ENCODE measurements around the gene CRACR2B. TPM values are rescaled to one million over a fixed set of nuclear protein-coding genes. Genes with fewer than 3 reads are reported as not detected.

Gene CRACR2B
- total and polyA plus RNA-seq, 2 of the 8 experiments (the other 6 are each of a cell fraction or from before 2014, with no cell fraction given) = 18.2 to 26.4 TPM

DNA sequence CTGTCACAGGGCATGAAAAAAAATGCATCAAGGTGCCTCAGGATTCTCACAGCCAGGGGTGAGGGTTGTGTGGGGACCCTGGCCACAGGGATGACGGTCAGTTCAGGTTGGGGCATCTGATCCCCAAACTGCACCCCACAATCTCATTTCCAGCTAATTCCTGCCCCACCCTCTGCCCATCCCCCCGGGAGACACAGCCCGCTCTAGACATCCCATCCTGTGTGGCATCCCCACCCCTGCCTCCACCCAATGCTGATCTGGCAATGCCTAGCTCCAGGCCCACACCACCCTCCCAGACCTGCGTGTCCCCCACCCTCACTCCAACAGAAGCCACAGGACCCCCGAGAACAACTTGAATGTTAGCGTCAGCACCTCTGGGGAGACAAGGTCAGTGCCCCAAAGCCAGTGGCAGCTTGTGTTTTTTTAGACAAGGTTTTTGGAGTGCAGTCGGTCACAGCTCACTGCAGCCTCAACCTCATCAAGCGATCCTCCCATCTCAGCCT lies 40.2 kb downstream of the CRACR2B start:
- no peak overlapping the region for H2AFZ ChIP-seq (ENCODE audit: low read length)
- H3K4ac ChIP-seq (replicated peaks; ENCODE audit: insufficient read length, low read depth, low read length) = no peak overlapping the region
- no peaks in the 10 kb centered on the region for H3K9me3 ChIP-seq (ENCODE audit: insufficient read depth in 2 of 2, low read depth in 1 of 2, low read length in 1 of 2)
- no peak overlapping the region for H4K91ac ChIP-seq (replicated peaks; ENCODE audit: insufficient read length, low read length)
- H3K79me2 ChIP-seq (ENCODE audit: control insufficient read depth in 1 of 2, insufficient read depth in 2 of 2, low read length in 2 of 2) = no peaks in the 10 kb centered on the region
- H3K56ac ChIP-seq (replicated peaks; ENCODE audit: insufficient read length, low read depth, low read length) = no peak overlapping the region
- H4K5ac ChIP-seq (ENCODE audit: insufficient read length, low read depth, low read length) = no peak overlapping the region
- H3K27ac ChIP-seq (ENCODE audit: low read depth, low read length) = no peak overlapping the region
- DNase-seq (ENCODE audit: low read depth in 1 of 2, low spot score in 2 of 2) (no peak), FAIRE-seq (no peak)
- no peak overlapping the region for H2BK15ac ChIP-seq (ENCODE audit: low read length)
- no peaks in the 10 kb centered on the region for H3K23me2 ChIP-seq (ENCODE audit: low read depth, low read length)
- peaks cover 0 to 4% (median 0%) of the 10 kb centered on the region in 4 experiments; a peak in 3 of 8 replicates for H3K36me3 ChIP-seq (ENCODE audit: control insufficient read depth in 2 of 4, insufficient read depth in 4 of 4, low read length in 3 of 4)
- no peak for TF ChIP-seq CHD2 (IDR thresholded peaks at IDR 0.05; ENCODE audit: low read length)
- TF ChIP-seq POLR2AphosphoS5 (IDR thresholded peaks at IDR 0.05; ENCODE audit: low read depth, low read length) = peak; percentile 28; the same call in 1 of the 2 replicates
- TF ChIP-seq RXRA (IDR thresholded peaks at IDR 0.05; ENCODE audit: insufficient read depth, low read depth, low read length) = no peak
- no peak for TF ChIP-seq KDM4A (IDR thresholded peaks at IDR 0.05; ENCODE audit: low read depth, low read length, severe bottlenecking)
- TF ChIP-seq POLR2A (IDR thresholded peaks at IDR 0.05; ENCODE audit: control extremely low read depth in 1 of 2, low read depth in 2 of 2, low read length in 2 of 2) = peak in 1 of 2 experiments; percentile 45; a peak in 1 of 3 replicates
- H3K4me2 ChIP-seq (ENCODE audit: insufficient read depth in 1 of 2, low read depth in 2 of 2, low read length in 2 of 2) = no peak overlapping the region
- no peaks in the 10 kb centered on the region for H3K27me3 ChIP-seq (replicated peaks in 1 of 4; ENCODE audit: control insufficient read depth in 3 of 4, extremely low read depth in 1 of 4, insufficient read depth in 3 of 4, low read length in 3 of 4)
- H3K4me1 ChIP-seq (replicated peaks in 1 of 4; ENCODE audit: control insufficient read depth in 3 of 4, insufficient read depth in 4 of 4, low read length in 3 of 4) = peaks cover 0 to 24% (median 18%) of the 10 kb centered on the region in 4 experiments; a peak in 6 of 7 replicates
- no peaks in the 10 kb centered on the region for H3K79me1 ChIP-seq (ENCODE audit: low read depth, low read length)
- H3K9ac ChIP-seq (replicated peaks in 1 of 4; ENCODE audit: extremely low read depth in 1 of 4, low read depth in 3 of 4, low read length in 3 of 4) = no peak overlapping the region
- no peak overlapping the region for H2BK5ac ChIP-seq (ENCODE audit: low read depth, low read length)
- no peak overlapping the region for H3K23ac ChIP-seq (ENCODE audit: insufficient read length)
- H3K14ac ChIP-seq (ENCODE audit: insufficient read length) = no peak overlapping the region
- no peak overlapping the region for H2BK20ac ChIP-seq (ENCODE audit: low read length)
- ChIA-PET CTCF (ENCODE audit: partially characterized antibody) (interaction anchor here (0.9 to 6.3 kb wide), 11 partner anchors 9 to 183 kb away, joined by 3 to 35 read pairs (median 4); no protein-coding TSS in a partner anchor), POLR2A (ENCODE audit: partially characterized antibody) (interaction anchor here (0.6 to 4.8 kb wide), 12 partner anchors 8 to 185 kb away, joined by 3 to 24 read pairs (median 4); no protein-coding TSS in a partner anchor)
- H3K18ac ChIP-seq (ENCODE audit: extremely low read depth, low read length) = no peak overlapping the region
- no peak overlapping the region for H2BK12ac ChIP-seq (ENCODE audit: low read depth, low read length)
- H4K20me1 ChIP-seq (replicated peaks in 1 of 2; ENCODE audit: control insufficient read depth in 1 of 2, insufficient read depth in 2 of 2, low read length in 2 of 2) = peaks cover 13 to 32% of the 10 kb centered on the region in 2 experiments
- no peak overlapping the region for H3K4me3 ChIP-seq (ENCODE audit: extremely low read depth in 1 of 4, insufficient read depth in 2 of 4, low read depth in 3 of 4, low read length in 4 of 4)
- WGBS, 2 experiments (ENCODE audit: extremely low coverage in 1 of 2, insufficient coverage in 1 of 2, insufficient read length in 1 of 2, insufficient replicate concordance in 2 of 2, low coverage in 1 of 2, low lambda C conversion rate in 2 of 2, missing lambda C conversion rate in 1 of 2) = 86% methylated on average over 8 of the region's 8 CpGs; no CpG with 5 or more reads in 1 of the 2 experiments
- no peak overlapping the region for H2BK120ac ChIP-seq (replicated peaks; ENCODE audit: low read depth, low read length)
- H4K8ac ChIP-seq (ENCODE audit: extremely low read depth, insufficient read depth, low read length) = no peak overlapping the region
- H2AK5ac ChIP-seq (ENCODE audit: low read depth, low read length) = no peak overlapping the region

Measured in H1 (cell line).